Cardiac fibroblast (primary cell): ENCODE measurements around the gene TUNAR.

Experiments used
- DNase-seq, 2 donors: peaks; one replicate each; pipeline versions ENCODE4 v3.0.0 to v3.0.0-alpha.2; 2010; ENCODE audit warnings: low read depth in 2 of 2
- H3K4me3 ChIP-seq, 2 donors: replicated peaks in 1 of 2; 1 replicate in 1 of 2; 2 replicates in 1 of 2; pipeline ENCODE4 v1.5.1; 2011; ENCODE audit warnings: low read depth in 2 of 2, low read length in 2 of 2, mild to moderate bottlenecking in 2 of 2, moderate library complexity in 1 of 2
- CTCF ChIP-seq: IDR thresholded peaks from one replicate; pipeline ENCODE4 v1.5.1; 2011; ENCODE audit warnings: low read depth, mild to moderate bottlenecking, low read length, inconsistent platforms

TUNAR gene

GRCh38 chr14:95877633-95878032 lies 1.0 kb downstream of the TUNAR start:
- DNase-seq: no peak
- no peak for TF ChIP-seq CTCF
- H3K4me3 ChIP-seq: no peak overlapping the region

DNA sequence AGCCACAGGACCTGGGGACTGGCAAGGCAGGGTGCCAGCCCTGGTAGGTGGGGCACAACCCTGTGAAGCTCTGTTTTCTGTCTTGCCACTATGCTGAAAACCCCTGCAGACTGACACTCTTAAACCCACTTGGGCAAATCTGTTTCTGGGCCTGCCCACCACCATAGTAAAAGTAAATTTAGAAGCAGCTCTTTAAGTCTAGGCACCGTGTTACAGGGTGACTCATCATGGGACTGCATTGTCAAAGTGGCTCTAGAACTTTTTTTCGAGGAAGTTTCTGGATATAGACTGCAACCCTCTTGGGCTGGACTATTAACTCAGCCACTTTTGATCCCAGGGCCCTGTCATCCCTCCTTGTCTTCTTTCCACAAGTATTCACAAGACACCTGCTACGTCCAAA lies 7.7 kb downstream of the TUNAR start:
- TF ChIP-seq CTCF: no peak
- H3K4me3 ChIP-seq: no peak overlapping the region
- DNase-seq: no peak

- no peak overlapping the region for H3K4me3 ChIP-seq
- no peak for TF ChIP-seq CTCF
- DNase-seq: no peak
Observed at GRCh38 chr14:95885278-95885677, 8.6 kb downstream of the TUNAR start.

GRCh38 chr14:95885866-95886265 lies 9.2 kb downstream of the TUNAR start:
- no peak for TF ChIP-seq CTCF
- no peak overlapping the region for H3K4me3 ChIP-seq
- no peak for DNase-seq

GRCh38 chr14:95886366-95887056 lies 9.9 kb downstream of the TUNAR start:
- TF ChIP-seq CTCF: no peak
- DNase-seq: no peak
- H3K4me3 ChIP-seq: no peak overlapping the region

- no peak overlapping the region for H3K4me3 ChIP-seq
- no peak for TF ChIP-seq CTCF
- DNase-seq: no peak
Observed at GRCh38 chr14:95887351-95887750, 10.7 kb downstream of the TUNAR start.
